Measurements from ENCODE around the gene WDR17.

DNA sequence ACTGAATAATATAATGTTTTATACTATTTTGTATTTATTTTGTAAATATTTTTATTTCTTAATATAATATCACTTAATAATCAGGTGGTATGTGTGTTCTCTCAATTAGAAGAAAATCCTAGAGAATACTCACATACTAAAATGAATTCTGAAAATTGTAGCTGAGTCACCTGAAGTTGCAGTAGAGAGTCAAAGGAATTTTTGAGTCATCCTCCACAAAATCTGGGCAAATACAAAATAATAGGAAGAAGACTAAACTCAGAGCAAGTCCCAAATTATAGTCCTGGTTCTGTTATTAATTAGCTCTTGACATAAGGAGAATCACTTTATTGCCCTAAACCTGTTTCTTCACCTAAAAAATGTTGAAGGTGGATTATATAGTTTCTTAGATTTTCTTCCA, 72.0 kb downstream of the WDR17 start:
- no peak for TF ChIP-seq POLR2AphosphoS5 (IDR thresholded peaks at IDR 0.05; ENCODE audit: low read depth, low read length)
- TF ChIP-seq FOXP1 (IDR thresholded peaks at IDR 0.05) = no peak
- no peak for TF ChIP-seq FOXP1 (CRISPR knock-in tag; IDR thresholded peaks at IDR 0.05)
- no peak for TF ChIP-seq NFYB (CRISPR knock-in tag; IDR thresholded peaks at IDR 0.05)
- TF ChIP-seq ARNT (IDR thresholded peaks at IDR 0.05) = no peak
